GM18907 (cell line): ENCODE measurements around the gene DCXR.

Source experiments
- ATAC-seq: cut with Tn5 transposase; IDR thresholded peaks from one replicate; pipeline ENCODE4 v1.9.1; 2021; ENCODE audit warnings: mild to moderate bottlenecking, moderate library complexity; ENCODE audit not compliant: unreplicated experiment

The DCXR gene

DNA sequence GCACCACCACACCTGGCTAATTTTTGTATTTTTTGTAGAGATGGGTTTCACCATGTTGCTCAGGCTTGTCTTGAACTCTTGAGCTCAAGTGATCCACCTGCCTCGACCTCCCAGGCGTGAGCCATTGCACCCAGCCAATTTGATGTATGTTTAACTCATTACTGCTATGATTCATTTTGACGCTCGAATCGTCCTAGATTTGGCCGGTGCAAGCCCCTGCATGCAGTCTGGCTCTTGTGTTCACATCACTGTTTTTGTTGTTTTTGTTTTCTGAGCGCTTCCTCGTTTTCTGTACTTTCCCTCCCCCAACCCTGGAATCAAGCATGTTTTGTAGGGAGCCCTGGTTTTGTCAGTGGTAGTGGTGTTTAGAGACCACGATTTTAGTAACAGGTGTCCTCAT lies 35.9 kb upstream of the DCXR start:
- ATAC-seq: no peak

DNA sequence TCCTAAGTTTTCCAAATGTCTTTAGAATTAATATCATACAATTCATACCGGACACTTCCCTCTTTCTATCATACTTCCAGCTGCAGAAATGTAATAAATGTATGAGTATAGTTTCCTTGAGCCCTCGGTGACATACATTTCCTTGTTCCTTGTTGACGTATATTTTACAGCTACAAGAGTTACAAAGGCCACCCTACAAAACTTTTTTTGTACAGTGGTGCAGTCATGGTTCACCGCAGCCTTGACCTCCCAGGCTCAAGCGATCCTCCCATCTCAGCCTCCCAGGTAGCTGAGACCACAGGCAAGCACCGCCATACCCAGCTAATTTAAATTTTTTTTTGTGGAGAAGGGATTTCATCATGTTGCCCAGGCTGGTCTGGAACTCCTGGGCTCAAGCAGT lies 35.3 kb upstream of the DCXR start:
- ATAC-seq: no peak

DNA sequence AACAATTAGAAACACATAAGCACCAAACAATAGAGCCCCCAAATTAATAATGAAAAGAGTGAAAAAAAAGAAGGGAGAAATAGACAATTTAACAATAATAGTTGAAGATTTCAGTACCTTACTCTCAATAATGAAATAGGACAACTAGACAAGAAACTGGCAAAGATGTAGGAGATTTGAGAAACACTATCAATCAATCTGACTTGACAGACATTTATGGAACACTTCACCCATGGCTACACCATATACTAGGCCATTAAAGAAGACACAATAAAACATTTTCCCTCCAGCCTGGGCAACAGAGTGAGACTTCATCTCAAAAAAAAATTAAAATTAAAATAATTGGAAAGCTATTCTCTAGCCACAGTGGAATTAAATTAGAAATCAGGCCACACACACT lies 33.1 kb upstream of the DCXR start:
- no peak for ATAC-seq

DNA sequence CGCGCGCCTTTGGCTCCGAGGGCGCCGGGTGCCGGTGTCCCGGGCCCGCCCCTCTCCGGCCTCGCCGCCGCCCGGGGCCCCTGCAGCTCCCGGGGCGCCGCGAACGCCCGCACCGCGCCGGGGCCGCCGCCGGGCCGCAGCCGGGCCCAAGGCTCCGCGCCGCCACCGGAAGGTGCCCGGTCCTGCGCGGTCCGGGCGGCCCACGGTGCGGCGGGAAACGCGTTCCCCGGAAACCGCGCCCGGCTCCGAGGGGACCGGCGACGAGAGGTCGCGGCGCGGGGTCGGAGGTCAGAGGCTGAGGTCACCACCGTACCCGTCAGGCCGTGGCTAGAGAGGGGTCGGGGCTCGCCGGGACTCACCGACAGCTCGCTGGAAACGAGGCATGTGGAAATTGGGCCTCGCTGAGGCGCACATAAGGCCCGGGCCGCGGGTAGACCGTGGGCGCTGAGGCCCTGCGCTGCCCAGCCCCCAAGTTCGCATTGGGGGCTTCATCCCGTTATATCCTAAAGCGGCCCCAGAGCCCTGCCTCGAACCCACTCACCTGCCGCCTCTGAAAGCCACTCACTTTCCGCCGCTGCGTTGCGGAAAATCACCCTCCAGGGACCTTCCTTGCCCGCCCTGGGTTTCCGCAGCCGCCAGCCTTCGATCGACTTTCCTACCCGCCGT lies 28.3 kb upstream of the DCXR start, which contains the start of gene DUS1L:
DUS1L (minus strand) TSS at position 167 of the 666 bp plus-strand sequence. CDS start 745 bp downstream, outside the sequence.
- ATAC-seq: peak; percentile 73

DNA sequence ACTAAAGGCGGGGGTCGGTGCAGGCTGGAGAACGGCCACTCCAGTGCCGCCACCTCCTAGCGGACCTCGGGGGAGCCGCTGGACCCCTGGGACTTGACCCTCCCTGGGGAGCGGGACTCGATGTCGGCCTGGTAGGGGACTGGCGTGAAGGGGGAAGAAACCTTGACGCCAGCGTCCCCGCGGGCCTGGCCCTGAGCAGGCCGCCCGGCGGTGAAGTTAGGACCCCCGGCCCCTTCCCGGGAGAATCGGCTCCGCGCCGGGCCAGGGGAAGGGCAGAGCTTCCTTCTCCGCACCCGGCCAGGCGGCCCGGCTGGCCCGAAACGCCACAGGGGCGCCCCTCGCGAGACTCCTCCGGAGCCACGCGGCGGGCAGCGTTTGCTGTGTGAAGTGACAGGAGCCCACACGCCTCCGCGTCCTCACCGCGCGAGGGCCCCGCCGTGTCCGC lies 27.7 kb upstream of the DCXR start:
- ATAC-seq: peak; percentile 19

DNA sequence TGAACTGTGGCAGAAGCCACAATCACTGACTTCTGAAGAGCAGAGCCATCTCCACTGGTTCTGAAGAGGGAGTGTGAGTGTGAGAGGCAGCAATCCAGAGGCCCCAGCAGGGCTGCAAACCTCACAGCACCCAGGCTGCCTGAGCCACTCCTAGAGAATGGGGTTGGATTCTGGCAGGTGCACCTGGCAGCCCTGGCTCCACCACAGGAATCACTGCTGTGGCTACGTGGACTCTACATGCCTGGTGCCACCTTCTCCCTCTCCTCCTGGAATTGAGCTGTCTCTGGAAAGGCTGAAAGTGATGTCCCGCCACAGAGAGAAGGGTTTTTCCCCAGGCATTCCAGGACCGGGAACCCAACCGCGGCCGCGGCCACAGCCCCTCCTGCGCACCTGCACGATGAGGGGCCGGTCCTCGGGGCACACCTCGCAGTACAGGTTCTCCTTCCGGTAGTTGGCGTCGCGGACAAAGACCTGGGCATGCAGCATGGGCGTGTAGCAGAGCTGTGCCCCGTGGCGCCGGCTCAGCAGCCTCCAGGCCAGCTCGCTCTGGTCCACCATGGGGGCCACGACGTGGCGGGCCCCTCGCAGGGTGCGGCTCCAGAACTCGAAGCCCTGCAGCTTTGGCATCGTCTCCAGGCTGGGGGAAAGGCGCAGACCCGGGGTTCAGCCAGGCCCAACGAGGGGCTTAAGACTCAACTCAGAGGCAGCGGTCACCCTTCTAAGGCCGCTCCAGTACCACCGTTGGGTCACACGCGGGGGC lies 27.1 kb upstream of the DCXR start:
- ATAC-seq: no peak

DNA sequence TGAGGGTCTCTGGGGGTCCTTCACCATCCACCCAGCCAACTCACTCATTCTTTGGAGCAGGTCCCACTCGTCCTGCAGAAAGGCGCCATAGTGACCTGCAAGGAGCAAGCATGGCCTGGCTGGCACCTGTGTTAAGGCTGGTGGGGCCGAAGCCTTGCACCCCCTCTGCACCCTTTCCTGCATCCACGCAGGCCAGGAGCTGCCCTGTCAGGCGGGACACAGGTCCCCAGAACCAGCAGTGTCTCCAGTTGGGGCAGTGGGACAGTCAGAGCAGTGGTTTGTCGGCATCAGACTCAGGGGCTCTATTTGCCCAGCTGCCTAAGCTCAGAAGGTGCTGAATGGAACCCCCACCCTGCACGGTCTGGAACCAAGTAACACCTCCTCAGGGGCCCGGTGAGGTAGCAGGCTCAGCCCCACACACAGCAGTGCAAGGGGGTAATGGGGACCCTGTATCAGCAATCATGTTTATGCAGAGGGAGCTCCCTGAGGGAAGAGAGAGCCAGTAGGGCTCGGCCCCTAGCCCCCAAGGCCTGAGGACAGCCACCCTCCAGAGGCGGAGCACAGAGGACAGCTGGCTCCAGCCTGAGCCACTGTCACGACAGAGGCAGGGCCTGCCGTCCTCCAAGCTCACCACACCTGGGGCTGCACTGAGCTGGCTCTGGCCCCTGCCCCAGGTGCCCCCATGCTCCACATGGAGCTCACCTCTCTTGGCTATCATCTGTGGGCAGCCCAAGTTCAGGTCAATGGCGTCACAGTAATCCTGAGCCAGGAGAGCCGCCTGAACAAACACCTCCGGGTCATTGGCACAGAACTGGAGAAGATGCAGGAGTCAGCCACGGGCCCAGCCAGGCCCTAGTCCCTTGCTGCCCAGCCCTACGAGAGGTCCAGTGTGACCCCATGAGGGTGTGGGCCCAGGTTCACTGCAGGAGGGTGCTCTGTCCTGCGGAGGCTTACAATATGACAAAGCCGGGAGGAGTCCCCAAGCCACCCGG lies 26.2 kb upstream of the DCXR start:
- no peak for ATAC-seq

DNA sequence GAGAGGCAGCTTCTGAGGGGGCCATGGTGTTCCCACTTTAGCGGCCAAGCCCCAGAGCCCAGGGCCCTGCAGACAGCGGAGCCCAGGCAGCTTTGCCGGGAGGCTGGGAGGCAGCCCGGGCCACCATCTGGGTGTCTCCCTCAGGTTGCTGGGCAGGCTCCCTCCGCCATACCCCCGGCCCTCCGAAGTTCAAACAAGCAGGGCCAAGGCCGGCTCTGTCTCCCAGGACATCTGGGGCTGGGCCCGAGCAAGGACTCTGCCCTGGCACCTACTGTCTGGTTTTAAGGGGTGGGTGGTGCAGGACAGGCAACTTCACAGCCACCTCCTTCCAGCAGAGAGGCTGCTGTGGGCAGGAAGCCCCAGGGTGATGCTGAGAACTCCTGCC lies 25.5 kb upstream of the DCXR start:
- no peak for ATAC-seq

DNA sequence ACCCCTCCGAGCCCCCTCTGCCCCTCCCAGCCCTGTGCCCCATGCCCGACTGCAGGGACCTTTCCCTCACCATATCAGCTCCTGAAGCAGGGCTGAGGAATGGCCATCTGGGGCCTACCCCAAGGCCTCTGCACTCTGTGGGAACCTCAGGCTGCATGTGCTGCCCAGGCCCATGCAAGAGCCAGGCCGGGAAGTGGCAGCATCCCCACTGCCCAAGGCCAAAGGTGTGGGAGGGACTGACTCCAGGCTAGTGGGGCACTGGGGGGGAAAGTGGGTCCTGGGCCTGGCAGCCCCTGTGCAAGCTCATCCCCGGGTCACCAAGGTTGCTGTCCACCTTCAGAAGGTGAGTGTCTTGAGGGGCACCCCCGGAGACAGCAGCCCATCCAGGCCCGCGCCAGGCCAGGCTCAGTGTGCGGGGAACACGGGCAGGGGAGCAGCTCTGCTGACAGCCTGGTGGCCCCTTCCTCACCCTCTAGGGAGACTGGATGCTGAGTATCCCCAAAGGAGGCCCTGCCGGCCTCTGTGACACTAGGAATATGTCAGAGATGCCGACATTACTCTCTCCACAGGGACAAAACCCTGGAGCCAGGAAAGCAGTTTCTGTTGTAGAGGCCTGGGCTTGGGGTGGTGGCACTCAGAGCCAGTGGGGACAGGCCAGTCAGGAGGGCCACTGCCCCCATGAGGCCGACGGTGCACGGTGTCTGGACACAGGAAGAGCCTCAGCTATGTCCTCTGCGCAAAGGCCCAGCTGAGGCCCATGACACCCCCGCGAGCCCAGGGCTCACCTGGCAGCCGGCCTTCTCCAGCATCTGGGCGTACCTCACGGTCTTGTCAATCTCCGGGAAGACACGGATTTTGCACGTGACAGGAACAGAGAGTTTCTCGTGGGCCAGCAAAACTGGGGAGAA lies 24.8 kb upstream of the DCXR start:
- ATAC-seq: no peak

DNA sequence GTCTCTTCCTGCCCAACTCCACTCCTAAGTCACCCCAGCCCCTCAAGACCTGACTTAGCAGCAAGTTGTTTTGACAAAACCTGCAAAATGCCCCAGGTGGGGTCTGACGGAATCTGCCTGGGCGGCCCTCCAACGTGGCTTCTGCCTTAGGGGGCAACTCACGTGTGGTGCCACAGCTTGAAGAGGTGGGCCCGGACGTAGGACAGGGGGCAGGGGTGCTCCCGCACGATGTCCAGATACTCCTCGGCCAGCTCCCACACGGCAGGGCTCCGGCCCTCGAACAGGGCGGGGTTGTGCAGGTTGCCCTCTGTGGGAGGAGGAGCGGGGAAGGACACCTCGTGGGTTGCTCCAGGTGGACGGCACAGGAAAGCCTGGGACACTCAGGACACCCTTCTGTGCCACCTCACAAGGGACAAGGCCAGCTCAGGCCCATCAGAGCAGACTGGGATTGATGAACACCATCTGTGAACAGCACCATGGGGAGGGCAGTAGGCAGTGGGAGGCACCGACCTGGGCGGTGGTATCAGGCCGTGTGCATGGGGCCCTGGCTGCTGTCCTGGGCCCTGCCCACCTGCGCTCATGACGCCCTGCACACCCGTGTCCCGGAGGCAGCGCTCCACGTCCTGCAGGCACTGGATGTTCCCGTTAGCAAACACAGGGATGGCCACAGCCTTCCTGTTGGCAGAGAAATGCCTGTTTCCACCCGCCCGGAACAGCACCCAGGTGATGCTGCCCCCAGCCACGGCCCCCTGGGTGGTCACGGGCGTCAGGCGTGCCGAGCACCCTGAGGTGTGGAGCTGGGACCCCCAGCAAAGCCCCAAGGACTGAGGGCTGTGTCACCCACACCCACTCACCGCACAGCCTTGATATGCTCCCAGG lies 23.8 kb upstream of the DCXR start:
- ATAC-seq: no peak

DNA sequence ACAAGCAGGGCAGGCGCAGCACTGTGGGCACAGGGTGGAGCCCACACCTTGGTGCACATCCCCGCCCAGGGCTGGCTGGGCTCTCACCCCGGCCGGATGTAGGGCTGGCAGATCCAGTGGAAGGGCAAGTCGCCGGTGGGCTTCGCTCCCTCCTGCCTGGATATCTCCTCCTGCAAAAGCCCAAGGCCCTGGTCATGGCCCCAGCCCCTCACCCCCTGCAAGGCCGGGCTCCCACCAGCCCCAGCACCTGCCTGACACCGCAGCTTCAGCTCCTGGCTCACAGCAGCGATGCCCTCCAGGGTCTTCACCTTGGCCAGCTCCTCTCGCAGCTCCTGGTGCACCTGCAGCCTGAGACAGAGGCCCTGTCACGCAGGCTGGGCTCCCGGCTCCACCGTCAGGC lies 23.1 kb upstream of the DCXR start:
- no peak for ATAC-seq

DNA sequence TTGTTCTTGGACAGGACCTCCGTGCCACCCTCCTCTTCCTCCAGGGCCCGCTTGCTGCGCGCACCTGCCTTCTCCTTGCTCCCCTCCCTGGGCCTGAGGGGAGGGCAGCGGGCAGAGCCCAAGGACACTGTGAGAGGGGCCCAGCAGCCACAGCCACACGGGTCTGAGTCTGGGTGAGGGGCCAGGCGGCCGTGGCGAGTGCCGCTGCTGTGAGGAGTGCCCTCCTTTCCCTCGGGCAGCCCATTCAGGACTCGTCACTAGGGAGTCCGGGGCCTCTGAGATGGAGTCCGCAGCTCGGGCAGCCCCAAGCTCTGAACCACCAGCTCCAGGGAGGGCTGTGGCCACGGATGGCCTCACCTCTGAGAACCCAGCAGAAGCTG lies 22.5 kb upstream of the DCXR start:
- no peak for ATAC-seq

DNA sequence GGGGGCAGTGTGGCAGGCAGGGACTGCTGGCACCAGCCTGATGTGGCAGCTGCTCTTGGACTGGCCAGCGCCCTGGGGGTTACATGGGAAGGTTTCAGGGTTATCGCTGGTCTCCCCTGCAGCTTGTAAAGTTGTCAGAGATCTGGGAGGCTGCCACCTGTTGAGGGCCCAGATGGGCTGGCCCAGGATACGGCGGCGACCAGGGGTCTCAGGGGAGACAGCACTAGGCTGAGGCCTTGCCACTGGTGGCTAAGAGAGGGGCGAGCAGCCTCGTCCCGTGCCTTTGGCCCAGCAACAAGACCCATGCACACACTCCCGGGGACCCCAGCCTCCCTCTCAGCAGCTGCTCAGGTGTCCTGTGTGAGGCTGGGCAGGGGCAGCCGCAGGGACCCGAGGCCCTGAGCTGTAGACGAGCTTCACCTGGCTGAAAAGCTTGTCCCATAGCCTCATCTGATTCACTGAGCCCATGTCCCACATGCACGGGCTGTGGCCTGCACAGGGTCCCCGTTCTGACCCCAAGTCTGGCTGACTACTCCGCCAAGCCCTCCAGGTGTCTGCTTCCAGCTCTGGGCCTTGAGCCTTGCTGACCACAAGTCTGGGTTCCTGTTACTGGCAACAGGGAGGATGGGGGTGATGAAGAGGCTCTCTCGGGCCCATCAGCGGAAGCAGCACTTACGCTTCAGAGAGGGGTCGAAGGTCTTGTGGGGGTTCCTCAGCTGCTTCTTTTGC lies 21.9 kb upstream of the DCXR start:
- ATAC-seq: no peak

DNA sequence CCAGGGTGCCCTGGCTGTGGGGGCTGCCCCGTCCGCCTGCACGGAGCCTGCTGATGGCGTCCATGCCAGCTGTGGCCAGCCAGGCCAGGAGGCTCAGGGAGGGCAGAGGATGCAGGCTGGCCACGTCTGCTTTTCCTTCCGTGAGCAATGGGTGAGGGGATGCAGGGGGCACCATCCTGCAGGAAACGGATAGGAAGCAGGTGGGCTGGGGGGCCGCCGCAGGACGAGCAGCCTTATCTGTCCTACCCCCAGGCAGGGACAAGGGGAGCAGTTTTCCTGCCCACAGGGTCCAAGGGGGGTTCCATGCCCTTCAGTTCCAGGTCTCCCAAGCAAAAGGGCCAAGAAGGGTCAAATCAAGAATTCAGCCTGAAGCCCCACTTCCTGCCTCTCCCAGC lies 21.4 kb upstream of the DCXR start:
- no peak for ATAC-seq

DNA sequence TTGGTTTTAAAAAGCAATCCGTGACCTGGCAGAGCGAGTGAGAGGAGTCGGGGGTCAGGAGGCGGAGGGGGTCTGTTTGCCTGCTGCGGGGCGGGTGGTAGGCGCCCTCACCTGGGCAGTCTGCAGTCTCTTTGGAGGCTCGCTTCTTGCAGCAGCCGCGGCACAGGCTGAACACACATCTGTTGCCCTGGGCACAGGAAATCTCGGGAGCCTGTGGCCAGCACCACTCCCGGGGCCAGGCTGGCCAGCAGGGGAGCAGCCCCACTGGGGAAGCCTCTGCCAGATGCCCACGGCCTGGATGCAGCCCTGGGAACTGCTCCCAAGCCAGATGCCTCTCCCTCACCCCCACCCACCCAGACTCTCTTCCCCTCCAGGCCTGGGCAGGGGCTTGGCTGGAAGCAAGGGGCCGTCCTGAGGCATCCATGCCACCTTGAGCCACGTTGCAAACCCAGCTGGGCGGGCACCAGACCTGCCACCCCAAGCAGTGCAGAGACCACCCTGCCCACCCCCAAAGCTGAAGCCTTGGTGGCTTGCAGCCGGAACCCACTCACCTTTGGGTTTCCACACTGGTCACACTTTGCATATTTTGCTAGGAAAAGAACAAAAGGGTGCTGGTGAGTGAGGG lies 20.8 kb upstream of the DCXR start:
- no peak for ATAC-seq

DNA sequence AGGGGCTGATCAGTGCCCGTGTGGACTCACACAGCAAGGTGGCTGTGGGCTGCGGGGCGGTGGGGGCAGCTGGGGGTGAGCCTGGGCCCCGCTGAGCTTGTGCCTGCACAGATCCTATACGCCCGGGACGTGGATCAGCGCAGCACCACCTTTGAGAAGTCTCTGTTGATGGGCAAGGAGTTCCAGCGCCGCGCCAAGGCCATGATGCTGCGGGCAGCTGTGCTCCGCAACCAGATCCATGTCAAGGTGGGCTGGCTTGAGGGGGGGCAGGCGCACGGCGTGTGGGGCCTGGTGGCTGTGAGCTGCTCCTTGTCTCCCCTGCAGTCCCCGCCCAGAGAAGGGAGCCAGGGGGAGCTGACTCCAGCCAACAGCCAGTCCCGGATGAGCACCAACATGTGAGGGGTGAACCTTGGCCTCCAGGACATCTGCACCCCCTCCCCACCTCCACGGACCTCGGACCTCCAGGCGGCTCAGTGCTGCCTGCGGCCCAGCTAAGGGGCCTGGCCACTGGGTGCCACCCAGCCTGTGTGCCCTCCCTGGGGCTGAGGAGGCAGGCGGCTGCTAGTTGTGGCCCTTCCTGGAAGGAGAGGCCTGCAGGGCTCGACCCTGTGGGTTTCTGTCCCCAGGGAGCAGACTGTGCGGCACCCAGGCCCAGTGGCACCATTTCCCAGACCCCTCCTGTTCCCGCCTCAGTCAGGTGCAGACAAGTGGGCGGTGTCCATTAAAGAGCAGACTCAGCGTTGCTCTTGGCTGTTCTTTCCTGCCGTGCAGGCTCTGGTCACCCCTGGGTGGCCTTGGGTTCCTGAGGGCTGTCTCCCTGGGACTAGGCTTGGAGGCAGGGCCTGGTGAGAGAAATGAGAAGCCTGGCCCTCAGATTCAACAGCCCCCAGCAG lies 19.5 kb upstream of the DCXR start:
- no peak for ATAC-seq
